Activated T-cell treated with anti-CD3 and anti-CD28 coated beads, Interleukin-2, amount 50 U/mL, for 24 hours (primary cell): ENCODE data around the gene CYS1.
"Not testable (repeated sequence)": the region's sequence is repeated elsewhere in the genome, so short reads cannot be mapped to it uniquely, and the experiment has no call there.

Source experiments
- DNase-seq: peaks from one replicate; pipeline ENCODE4 v3.0.0-alpha.2; 2020
- H3K27ac Mint-ChIP-seq: 2 replicates; pipeline ENCODE4 v1.8.0; 2020; ENCODE audit warnings: mild to moderate bottlenecking, mixed read lengths
- H3K27me3 Mint-ChIP-seq: 2 replicates; pipeline ENCODE4 v1.8.0; 2020; ENCODE audit warnings: mixed read lengths
- H3K36me3 Mint-ChIP-seq: 2 replicates; pipeline ENCODE4 v1.8.0; 2020; ENCODE audit warnings: low read depth, mixed read lengths
- H3K4me1 Mint-ChIP-seq: 2 replicates; pipeline ENCODE4 v1.8.0; 2020; ENCODE audit warnings: low read depth, mixed read lengths
- H3K4me3 Mint-ChIP-seq: 2 replicates; pipeline ENCODE4 v1.8.0; 2020; ENCODE audit warnings: mild to moderate bottlenecking, moderate library complexity, mixed read lengths
- H3K9me3 Mint-ChIP-seq: 2 replicates; pipeline ENCODE4 v1.8.0; 2020; ENCODE audit warnings: mixed read lengths

CYS1 gene

DNA sequence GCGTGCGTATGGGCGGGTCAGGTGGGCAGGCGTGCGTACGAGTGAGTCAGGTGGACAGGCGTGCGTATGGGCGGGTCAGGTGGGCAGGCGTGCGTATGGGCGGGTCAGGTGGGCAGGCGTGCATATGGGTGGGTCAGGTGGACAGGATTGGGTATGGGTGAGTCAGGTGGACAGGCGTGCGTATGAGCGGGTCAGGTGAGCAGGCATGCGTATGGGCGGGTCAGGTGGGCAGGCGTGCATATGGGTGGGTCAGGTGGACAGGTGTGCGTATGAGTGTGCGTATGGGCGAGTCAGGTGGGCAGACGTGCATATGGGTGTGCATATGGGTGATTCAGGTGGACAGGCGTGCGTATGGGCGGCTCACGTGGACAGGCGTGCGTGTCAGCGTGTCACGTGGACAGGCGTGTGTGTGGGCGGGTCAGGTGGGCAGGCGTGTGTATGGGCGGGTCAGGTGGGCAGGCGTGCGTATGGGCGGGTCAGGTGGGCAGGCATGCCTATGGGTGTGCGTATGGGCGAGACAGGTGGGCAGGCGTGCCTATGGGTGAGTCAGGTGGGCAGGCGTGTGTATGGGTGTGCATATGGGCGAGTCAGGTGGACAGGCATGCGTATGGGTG is 64.7 kb downstream of the CYS1 start:
- not testable (repeated sequence) for H3K4me1 Mint-ChIP-seq, H3K27ac Mint-ChIP-seq, H3K27me3 Mint-ChIP-seq, H3K4me3 Mint-ChIP-seq, DNase-seq, H3K9me3 Mint-ChIP-seq, H3K36me3 Mint-ChIP-seq

DNA sequence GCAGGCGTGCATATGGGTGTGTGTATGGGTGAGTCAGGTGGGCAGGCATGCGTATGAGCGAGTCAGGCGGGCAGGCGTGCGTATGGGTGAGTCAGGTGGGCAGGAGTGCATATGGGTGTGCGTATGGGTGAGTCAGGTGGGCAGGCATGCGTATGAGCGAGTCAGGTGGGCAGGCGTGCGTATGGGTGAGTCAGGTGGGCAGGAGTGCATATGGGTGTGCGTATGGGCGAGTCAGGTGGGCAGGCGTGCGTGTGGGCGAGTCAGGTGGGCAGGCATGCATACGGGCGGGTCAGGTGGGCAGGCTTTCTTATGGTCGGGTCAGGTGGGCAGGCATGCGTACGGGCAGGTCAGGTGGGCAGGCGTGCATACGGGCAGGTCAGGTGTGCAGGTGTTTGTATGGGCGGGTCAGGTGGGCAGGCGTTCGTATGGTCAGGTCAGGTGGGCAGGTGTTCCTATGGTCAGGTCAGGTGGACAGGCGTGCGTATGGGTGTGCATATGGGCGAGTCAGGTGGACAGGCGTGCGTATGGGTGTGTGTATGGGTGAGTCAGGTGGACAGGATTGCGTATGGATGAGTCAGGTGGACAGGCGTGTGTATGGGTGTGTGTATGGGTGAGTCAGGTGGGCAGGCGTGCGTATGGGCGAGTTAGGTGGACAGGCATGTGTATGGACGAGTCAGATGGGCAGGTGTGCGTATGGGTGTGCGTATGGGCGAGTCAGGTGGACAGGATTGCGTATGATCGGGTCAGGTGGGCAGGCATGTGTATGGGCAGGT is 65.6 kb downstream of the CYS1 start:
- Mint-ChIP-seq H3K4me1 (no peaks in the 10 kb centered on the region), H3K9me3 (peaks cover 4% of the 10 kb centered on the region), H3K27ac (no peak overlapping the region), H3K27me3 (peaks cover 5% of the 10 kb centered on the region), H3K4me3 (no peak overlapping the region), H3K36me3 (no peaks in the 10 kb centered on the region)
- no peak for DNase-seq

- not testable (repeated sequence) for DNase-seq, H3K36me3 Mint-ChIP-seq, H3K27me3 Mint-ChIP-seq, H3K9me3 Mint-ChIP-seq, H3K4me3 Mint-ChIP-seq, H3K4me1 Mint-ChIP-seq, H3K27ac Mint-ChIP-seq
Observed at GRCh38 chr2:10013651-10014417, 66.4 kb downstream of the CYS1 start.

DNA sequence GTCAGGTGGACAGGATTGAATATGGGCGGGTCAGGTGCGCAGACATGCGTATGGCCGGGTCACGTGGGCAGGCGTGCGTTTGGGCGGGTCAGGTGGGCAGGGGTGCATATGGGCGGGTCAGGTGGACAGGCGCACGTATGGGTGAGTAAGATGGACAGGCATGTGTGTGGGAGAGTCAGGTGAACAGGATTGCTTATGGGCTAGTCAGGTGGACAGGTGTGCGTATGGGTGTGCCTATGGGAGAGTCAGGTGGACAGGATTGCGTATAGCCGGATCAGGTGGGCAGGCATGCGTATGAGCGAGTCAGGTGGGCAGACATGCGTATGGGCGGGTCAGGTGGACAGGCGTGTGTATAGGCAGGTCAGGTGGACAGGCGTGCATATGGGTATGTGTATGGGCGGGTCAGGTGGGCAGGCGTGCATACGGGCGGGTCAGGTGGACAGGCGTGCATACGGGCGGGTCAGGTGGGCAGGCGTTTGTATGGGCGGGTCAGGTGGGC is 67.2 kb downstream of the CYS1 start:
- Mint-ChIP-seq H3K9me3 (peaks cover 4% of the 10 kb centered on the region), H3K27me3 (peaks cover 14% of the 10 kb centered on the region), H3K27ac (no peak overlapping the region), H3K36me3 (no peaks in the 10 kb centered on the region), H3K4me3 (no peak overlapping the region), H3K4me1 (no peaks in the 10 kb centered on the region)
- DNase-seq, result no peak

DNA sequence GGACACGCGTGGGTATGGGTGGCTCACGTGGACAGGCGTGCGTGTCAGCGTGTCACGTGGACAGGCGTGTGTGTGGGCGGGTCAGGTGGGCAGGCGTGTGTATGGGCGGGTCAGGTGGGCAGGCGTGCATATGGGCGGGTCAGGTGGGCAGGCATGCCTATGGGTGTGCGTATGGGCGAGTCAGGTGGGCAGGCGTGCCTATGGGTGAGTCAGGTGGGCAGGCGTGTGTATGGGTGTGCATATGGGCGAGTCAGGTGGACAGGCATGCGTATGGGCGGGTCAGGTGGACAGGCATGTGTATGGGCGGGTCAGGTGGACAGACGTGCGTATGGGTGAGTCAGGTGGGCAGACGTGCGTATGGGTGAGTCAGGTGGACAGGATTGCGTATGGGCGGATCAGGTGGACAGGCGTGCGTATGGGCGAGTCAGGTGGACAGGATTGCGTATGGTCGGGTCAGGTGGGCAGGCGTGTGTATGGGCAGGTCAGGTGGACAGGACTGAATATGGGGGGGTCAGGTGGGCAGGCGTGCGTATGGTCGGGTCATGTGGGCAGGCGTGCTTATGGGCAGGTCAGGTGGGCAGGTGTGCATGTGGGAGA is 67.7 kb downstream of the CYS1 start:
- H3K4me1 Mint-ChIP-seq, H3K36me3 Mint-ChIP-seq, H3K9me3 Mint-ChIP-seq, DNase-seq, H3K4me3 Mint-ChIP-seq, H3K27ac Mint-ChIP-seq: not testable (repeated sequence)
- peaks cover 19% of the 10 kb centered on the region for H3K27me3 Mint-ChIP-seq

- H3K36me3 Mint-ChIP-seq, H3K4me3 Mint-ChIP-seq, H3K9me3 Mint-ChIP-seq, H3K4me1 Mint-ChIP-seq, H3K27ac Mint-ChIP-seq, DNase-seq: not testable (repeated sequence)
- peaks cover 25% of the 10 kb centered on the region for H3K27me3 Mint-ChIP-seq
Observed at GRCh38 chr2:10011606-10012325, 68.4 kb downstream of the CYS1 start.

DNA sequence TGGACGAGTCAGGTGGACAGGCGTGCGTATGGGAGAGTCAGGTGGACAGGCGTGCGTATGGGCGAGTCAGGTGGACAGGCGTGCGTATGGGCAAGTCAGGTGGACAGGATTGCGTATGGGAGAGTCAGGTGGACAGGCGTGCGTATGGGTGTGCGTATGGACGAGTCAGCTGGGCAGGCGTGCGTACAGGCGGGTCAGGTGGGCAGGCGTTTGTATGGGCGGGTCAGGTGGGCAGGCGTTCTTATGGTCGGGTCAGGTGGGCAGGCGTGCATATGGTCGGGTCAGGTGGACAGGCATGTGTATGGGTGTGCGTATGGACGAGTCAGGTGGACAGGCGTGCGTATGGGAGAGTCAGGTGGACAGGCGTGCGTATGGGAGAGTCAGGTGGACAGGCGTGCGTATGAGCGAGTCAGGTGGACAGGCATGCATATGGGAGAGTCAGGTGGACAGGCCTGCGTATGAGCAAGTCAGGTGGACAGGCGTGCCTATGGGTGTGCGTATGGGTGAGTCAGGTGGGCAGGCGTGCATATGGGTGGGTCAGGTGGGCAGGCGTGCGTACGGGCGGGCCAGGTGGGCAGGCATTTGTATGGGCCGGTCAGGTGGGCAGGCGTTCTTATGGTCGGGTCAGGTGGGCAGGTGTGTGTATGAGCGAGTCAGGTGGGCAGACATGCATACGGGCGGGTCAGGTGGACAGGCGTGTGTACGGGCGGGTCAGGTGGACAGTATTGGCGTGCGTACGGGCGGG is 69.2 kb downstream of the CYS1 start:
- not testable (repeated sequence) for H3K36me3 Mint-ChIP-seq, H3K27ac Mint-ChIP-seq, DNase-seq, H3K9me3 Mint-ChIP-seq, H3K4me1 Mint-ChIP-seq, H3K4me3 Mint-ChIP-seq
- peaks cover 29% of the 10 kb centered on the region for H3K27me3 Mint-ChIP-seq

GRCh38 chr2:10009811-10010781 is 70.1 kb downstream of the CYS1 start:
- no peak for DNase-seq
- H3K4me1 Mint-ChIP-seq, result peaks cover 1% of the 10 kb centered on the region
- no peaks in the 10 kb centered on the region for H3K36me3 Mint-ChIP-seq
- no peak overlapping the region for H3K4me3 Mint-ChIP-seq
- H3K27ac Mint-ChIP-seq, result no peak overlapping the region
- H3K27me3 Mint-ChIP-seq, result peaks cover 36% of the 10 kb centered on the region
- no peaks in the 10 kb centered on the region for H3K9me3 Mint-ChIP-seq

- H3K36me3 Mint-ChIP-seq, result no peaks in the 10 kb centered on the region
- peaks cover 36% of the 10 kb centered on the region for H3K27me3 Mint-ChIP-seq
- H3K4me1 Mint-ChIP-seq, result peaks cover 1% of the 10 kb centered on the region
- H3K27ac Mint-ChIP-seq, result no peak overlapping the region
- no peak overlapping the region for H3K4me3 Mint-ChIP-seq
- H3K9me3 Mint-ChIP-seq, result no peaks in the 10 kb centered on the region
- DNase-seq, result no peak
Observed at GRCh38 chr2:10009271-10009810, 70.9 kb downstream of the CYS1 start.

DNA sequence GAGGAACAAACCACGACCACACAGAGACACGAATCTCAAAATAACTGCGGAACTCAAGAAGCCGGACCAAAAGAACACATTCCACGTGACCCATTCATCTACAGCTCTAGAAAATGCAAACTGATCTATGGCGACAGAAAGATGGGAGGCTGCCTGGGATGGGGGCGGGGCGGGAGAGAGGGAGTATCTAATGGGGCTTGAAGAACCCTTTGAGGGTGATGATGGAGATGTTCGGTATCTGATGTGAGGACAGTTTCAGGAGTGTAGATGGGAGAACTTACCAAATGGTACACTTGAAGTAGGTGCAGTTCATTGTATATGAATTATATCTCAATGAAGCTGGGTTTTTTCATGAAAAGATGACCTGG is 71.4 kb downstream of the CYS1 start:
- no peak for DNase-seq
- peaks cover 1% of the 10 kb centered on the region for H3K4me1 Mint-ChIP-seq
- peaks cover 36% of the 10 kb centered on the region for H3K27me3 Mint-ChIP-seq
- H3K4me3 Mint-ChIP-seq, result no peak overlapping the region
- H3K36me3 Mint-ChIP-seq, result no peaks in the 10 kb centered on the region
- H3K27ac Mint-ChIP-seq, result no peak overlapping the region
- no peaks in the 10 kb centered on the region for H3K9me3 Mint-ChIP-seq

GRCh38 chr2:10007921-10008808 is 72.0 kb downstream of the CYS1 start:
- H3K9me3 Mint-ChIP-seq, result no peaks in the 10 kb centered on the region
- no peak for DNase-seq
- H3K36me3 Mint-ChIP-seq, result no peaks in the 10 kb centered on the region
- H3K27me3 Mint-ChIP-seq, result peaks cover 36% of the 10 kb centered on the region
- H3K4me3 Mint-ChIP-seq, result no peak overlapping the region
- peaks cover 1% of the 10 kb centered on the region for H3K4me1 Mint-ChIP-seq
- H3K27ac Mint-ChIP-seq, result no peak overlapping the region

DNA sequence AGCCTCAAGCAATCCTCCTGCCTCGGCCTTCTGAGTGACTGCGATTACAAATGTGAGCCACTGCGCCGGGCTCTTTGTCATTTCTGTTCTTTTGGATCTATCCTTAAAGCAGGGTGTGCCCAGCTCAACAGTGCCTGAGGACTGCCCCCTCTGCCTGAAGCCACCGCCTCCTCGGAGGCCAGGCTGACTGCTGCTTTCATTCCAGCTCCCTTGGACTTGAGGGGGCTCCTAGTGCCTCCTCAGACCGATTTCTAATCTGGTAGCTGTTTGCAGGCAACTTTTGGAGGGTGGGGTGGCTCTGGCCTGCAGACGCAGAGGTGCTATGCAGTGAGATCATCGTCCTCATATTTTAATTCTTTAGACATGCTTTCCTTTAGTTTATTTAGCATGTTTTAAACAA is 72.8 kb downstream of the CYS1 start:
- DNase-seq, result no peak
- peaks cover 1% of the 10 kb centered on the region for H3K4me1 Mint-ChIP-seq
- no peaks in the 10 kb centered on the region for H3K36me3 Mint-ChIP-seq
- peaks cover 36% of the 10 kb centered on the region for H3K27me3 Mint-ChIP-seq
- H3K4me3 Mint-ChIP-seq, result no peak overlapping the region
- H3K27ac Mint-ChIP-seq, result no peak overlapping the region
- no peaks in the 10 kb centered on the region for H3K9me3 Mint-ChIP-seq
